Measurements from ENCODE around the gene SH3PXD2A.

SH3PXD2A gene

DNA sequence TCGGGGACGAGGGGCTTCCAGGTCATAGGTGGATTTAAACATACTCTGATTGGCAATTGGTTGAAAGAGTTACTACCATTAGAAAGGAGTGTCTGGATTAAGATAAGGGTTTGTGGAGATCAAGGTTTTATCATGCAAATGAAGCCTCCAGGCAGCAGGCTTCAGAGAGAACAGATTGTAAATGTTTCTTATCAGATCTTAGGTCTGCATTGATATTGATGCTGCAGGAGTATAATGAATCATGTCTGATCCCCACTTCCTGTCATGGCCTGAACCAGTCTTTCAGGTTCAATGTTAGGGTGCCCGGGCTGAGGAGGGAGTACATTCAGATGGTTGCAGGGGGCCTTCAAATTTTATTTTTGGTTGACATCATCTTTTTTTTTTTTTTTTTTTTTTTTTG is 51.4 kb downstream of the SH3PXD2A start:
- Histone ChIP-seq H3K27me3 (ENCODE audit: insufficient read depth, low read length, poor library complexity) (no peaks in the 10 kb centered on the region), H3K9ac (ENCODE audit: low read depth, low read length) (no peak overlapping the region), H4K20me1 (ENCODE audit: insufficient read depth, low read length) (no peaks in the 10 kb centered on the region), H3K4me3 (ENCODE audit: low read depth in 1 of 2, low read length in 2 of 2) (no peak overlapping the region), H3K4me1 (ENCODE audit: insufficient read depth, low read length) (no peaks in the 10 kb centered on the region), H2AFZ (ENCODE audit: low read depth, low read length) (no peak overlapping the region), H3K4me2 (ENCODE audit: insufficient read depth, low read length) (no peak overlapping the region), H3K9me3 (ENCODE audit: insufficient read depth, low read length, severe bottlenecking) (no peaks in the 10 kb centered on the region), H3K36me3 (ENCODE audit: insufficient read depth, low read length) (no peaks in the 10 kb centered on the region), H3K79me2 (ENCODE audit: insufficient read depth, low read length) (no peaks in the 10 kb centered on the region), H3K27ac (ENCODE audit: low read length) (no peak overlapping the region)
- no peak for DNase-seq
- no peak for TF ChIP-seq EZH2 (IDR thresholded peaks at IDR 0.05; ENCODE audit: borderline replicate concordance, low read depth, low read length, severe bottlenecking)
- TF ChIP-seq, protein P1, sequence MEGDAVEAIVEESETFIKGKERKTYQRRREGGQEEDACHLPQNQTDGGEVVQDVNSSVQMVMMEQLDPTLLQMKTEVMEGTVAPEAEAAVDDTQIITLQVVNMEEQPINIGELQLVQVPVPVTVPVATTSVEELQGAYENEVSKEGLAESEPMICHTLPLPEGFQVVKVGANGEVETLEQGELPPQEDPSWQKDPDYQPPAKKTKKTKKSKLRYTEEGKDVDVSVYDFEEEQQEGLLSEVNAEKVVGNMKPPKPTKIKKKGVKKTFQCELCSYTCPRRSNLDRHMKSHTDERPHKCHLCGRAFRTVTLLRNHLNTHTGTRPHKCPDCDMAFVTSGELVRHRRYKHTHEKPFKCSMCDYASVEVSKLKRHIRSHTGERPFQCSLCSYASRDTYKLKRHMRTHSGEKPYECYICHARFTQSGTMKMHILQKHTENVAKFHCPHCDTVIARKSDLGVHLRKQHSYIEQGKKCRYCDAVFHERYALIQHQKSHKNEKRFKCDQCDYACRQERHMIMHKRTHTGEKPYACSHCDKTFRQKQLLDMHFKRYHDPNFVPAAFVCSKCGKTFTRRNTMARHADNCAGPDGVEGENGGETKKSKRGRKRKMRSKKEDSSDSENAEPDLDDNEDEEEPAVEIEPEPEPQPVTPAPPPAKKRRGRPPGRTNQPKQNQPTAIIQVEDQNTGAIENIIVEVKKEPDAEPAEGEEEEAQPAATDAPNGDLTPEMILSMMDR (IDR thresholded peaks at IDR 0.05; ENCODE audit: borderline replicate concordance, extremely low read depth, low read length, poor library complexity, severe bottlenecking) = no peak
- ATAC-seq (ENCODE audit: insufficient read depth, low read depth) = peak; percentile 35; the same call in 1 of the 3 replicates

DNA sequence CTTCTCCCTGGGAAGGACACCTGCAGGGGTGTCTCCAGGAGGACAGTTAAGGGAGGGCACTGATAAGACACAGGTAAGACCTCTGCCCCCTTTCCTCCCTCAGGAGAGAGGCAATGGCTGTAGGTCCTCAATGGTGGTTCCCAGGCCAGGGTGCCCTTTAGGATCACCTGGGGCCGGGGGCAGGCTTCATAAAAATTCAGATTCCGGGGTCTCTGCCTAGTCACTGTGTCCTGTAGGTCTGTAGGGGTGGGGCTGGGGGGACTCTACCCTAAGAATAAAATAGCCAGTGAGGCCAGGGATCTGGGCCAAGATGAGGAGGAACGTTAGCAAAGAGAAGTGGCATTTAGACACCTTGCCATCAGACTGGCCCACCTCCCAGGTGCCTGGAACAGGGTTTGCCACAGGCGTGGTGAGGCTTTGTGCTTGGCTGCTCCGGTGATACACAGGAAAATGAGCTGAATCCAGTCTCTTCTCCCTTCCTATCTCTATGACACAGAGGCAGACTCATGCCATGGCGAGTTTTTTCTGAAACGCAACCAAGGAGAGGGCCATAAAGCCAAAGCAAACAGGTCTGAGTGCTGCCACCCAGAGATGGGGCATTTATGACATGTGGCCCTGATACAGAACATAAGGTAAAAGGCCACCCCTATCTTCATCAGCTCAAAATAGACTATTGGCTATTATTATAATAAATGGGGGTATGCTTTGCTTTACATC is 52.6 kb downstream of the SH3PXD2A start:
- Histone ChIP-seq H4K20me1 (ENCODE audit: insufficient read depth, low read length) (no peaks in the 10 kb centered on the region), H3K9me3 (ENCODE audit: insufficient read depth, low read length, severe bottlenecking) (no peaks in the 10 kb centered on the region), H3K27ac (ENCODE audit: low read length) (no peak overlapping the region), H3K36me3 (ENCODE audit: insufficient read depth, low read length) (no peaks in the 10 kb centered on the region), H3K27me3 (ENCODE audit: insufficient read depth, low read length, poor library complexity) (no peaks in the 10 kb centered on the region), H3K9ac (ENCODE audit: low read depth, low read length) (no peak overlapping the region), H3K4me3 (ENCODE audit: low read depth in 1 of 2, low read length in 2 of 2) (no peak overlapping the region), H3K4me2 (ENCODE audit: insufficient read depth, low read length) (no peak overlapping the region), H3K79me2 (ENCODE audit: insufficient read depth, low read length) (no peaks in the 10 kb centered on the region), H3K4me1 (ENCODE audit: insufficient read depth, low read length) (no peaks in the 10 kb centered on the region), H2AFZ (ENCODE audit: low read depth, low read length) (no peak overlapping the region)
- DNase-seq (no peak), ATAC-seq (ENCODE audit: insufficient read depth, low read depth) (no peak)
- no peak for TF ChIP-seq EZH2 (IDR thresholded peaks at IDR 0.05; ENCODE audit: borderline replicate concordance, low read depth, low read length, severe bottlenecking)
- TF ChIP-seq, protein P1 (IDR thresholded peaks at IDR 0.05; ENCODE audit: borderline replicate concordance, extremely low read depth, low read length, poor library complexity, severe bottlenecking) = no peak

DNA sequence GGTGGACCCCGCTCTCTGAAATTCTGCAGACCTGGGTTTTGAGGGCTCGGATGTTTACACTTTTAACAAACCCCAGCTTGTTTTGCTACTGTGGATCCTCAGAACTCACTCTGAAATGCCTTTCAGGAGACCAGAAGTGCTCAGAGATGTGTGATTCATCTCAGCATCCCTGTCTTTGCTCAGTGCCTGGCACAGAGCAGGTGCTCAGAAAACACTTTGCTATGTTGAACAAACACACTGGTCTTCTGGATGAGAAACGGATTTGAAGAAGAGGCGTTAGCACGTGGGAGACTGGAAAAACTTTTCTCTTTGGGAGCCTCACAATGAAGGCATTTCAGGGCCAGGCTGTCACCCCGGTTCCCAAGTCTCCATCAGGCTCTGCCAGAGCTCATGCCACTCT is 53.3 kb downstream of the SH3PXD2A start:
- Histone ChIP-seq H3K9ac (ENCODE audit: low read depth, low read length) (no peak overlapping the region), H3K4me2 (ENCODE audit: insufficient read depth, low read length) (no peak overlapping the region), H3K27ac (ENCODE audit: low read length) (no peak overlapping the region), H4K20me1 (ENCODE audit: insufficient read depth, low read length) (no peaks in the 10 kb centered on the region), H3K9me3 (ENCODE audit: insufficient read depth, low read length, severe bottlenecking) (no peaks in the 10 kb centered on the region), H3K27me3 (ENCODE audit: insufficient read depth, low read length, poor library complexity) (no peaks in the 10 kb centered on the region), H3K4me3 (ENCODE audit: low read depth in 1 of 2, low read length in 2 of 2) (no peak overlapping the region), H3K79me2 (ENCODE audit: insufficient read depth, low read length) (no peaks in the 10 kb centered on the region), H3K36me3 (ENCODE audit: insufficient read depth, low read length) (no peaks in the 10 kb centered on the region), H2AFZ (ENCODE audit: low read depth, low read length) (no peak overlapping the region), H3K4me1 (ENCODE audit: insufficient read depth, low read length) (no peaks in the 10 kb centered on the region)
- no peak for ATAC-seq (ENCODE audit: insufficient read depth, low read depth)
- TF ChIP-seq, protein P1 (IDR thresholded peaks at IDR 0.05; ENCODE audit: borderline replicate concordance, extremely low read depth, low read length, poor library complexity, severe bottlenecking) = no peak
- no peak for TF ChIP-seq EZH2 (IDR thresholded peaks at IDR 0.05; ENCODE audit: borderline replicate concordance, low read depth, low read length, severe bottlenecking)
- no peak for DNase-seq

Data from DND-41 (cell line).